Cardiac muscle cell (in vitro differentiated cells and primary cell): ENCODE results near the gene LRRC9. TPM values are rescaled to one million over a fixed set of nuclear protein-coding genes. Genes with fewer than 3 reads are reported as not detected.

ENCODE experiments used
- DNase-seq, 2 donors: peaks; one replicate each; pipeline versions ENCODE4 v3.0.0 to v3.0.0-alpha.2; 2010 to 2017; ENCODE audit warnings: low read depth in 1 of 2, low spot score in 1 of 2
- H3K27ac ChIP-seq: fragments of 200-600 bp; sonication (generic); 2 replicates; pipeline ENCODE4 v1.5.1; 2016
- H3K27me3 ChIP-seq: fragments of 200-600 bp; sonication (generic); 2 replicates; pipeline ENCODE4 v1.6.0; 2016; ENCODE audit warnings: control low read depth
- H3K36me3 ChIP-seq: fragments of 200-600 bp; sonication (generic); 2 replicates; pipeline ENCODE4 v1.5.1; 2016; ENCODE audit warnings: control low read depth
- H3K4me1 ChIP-seq: fragments of 200-600 bp; sonication (generic); 2 replicates; pipeline ENCODE4 v1.8.1; 2017; ENCODE audit warnings: low read depth, mild to moderate bottlenecking, mixed run types
- H3K4me3 ChIP-seq: fragments of 200-600 bp; sonication (generic); 2 replicates; pipeline ENCODE4 v1.5.1; 2016; ENCODE audit warnings: mild to moderate bottlenecking
- H3K9me3 ChIP-seq: fragments of 200-600 bp; sonication (generic); 2 replicates; pipeline ENCODE4 v1.5.1; 2017; ENCODE audit warnings: low read depth, mild to moderate bottlenecking, control low read depth
- polyA plus RNA-seq: library from polyadenylated mRNA; unstranded; fragments of >200 nt; fragmentation: Nextera tagmentation; extraction: Ambion mirVana; gene quantifications from 2 replicates; pipeline ENCODE4 v1.2.1, GENCODE V29; 2016
- total RNA-seq: library from RNA; depleted of rRNA; stranded (reverse); fragments of >200 nt; gene quantifications from 2 replicates; pipeline ENCODE4 v1.2.3, GENCODE V29; 2016
- TF ChIP-seq, protein P1 (sequence below): IDR thresholded peaks from 2 replicates; pipeline ENCODE4 v1.5.1; 2012; ENCODE audit warnings: low read depth, mild to moderate bottlenecking, low read length

The LRRC9 gene
- total and polyA plus RNA-seq, 2 experiments from 2014 or later: 0.24 to 1.2 TPM

- peak in 1 of 2 donors; percentile 63 for DNase-seq
Measured at GRCh38 chr14:60064491-60065072, 144.6 kb downstream of the LRRC9 start.

GRCh38 chr14:60067882-60068281, 147.9 kb downstream of the LRRC9 start:
- TF ChIP-seq, protein P1, sequence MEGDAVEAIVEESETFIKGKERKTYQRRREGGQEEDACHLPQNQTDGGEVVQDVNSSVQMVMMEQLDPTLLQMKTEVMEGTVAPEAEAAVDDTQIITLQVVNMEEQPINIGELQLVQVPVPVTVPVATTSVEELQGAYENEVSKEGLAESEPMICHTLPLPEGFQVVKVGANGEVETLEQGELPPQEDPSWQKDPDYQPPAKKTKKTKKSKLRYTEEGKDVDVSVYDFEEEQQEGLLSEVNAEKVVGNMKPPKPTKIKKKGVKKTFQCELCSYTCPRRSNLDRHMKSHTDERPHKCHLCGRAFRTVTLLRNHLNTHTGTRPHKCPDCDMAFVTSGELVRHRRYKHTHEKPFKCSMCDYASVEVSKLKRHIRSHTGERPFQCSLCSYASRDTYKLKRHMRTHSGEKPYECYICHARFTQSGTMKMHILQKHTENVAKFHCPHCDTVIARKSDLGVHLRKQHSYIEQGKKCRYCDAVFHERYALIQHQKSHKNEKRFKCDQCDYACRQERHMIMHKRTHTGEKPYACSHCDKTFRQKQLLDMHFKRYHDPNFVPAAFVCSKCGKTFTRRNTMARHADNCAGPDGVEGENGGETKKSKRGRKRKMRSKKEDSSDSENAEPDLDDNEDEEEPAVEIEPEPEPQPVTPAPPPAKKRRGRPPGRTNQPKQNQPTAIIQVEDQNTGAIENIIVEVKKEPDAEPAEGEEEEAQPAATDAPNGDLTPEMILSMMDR: no peak
- no peaks in the 10 kb centered on the region for H3K9me3 ChIP-seq
- no peaks in the 10 kb centered on the region for H3K27me3 ChIP-seq
- no peaks in the 10 kb centered on the region for H3K4me1 ChIP-seq
- H3K27ac ChIP-seq: no peak overlapping the region
- no peak for DNase-seq
- no peaks in the 10 kb centered on the region for H3K36me3 ChIP-seq
- H3K4me3 ChIP-seq: no peak overlapping the region

More at GRCh38 chr14:60064491-60065072, 144.6 kb downstream of the LRRC9 start:
- TF ChIP-seq, protein P1: peak; percentile 67
- H3K36me3 ChIP-seq: no peaks in the 10 kb centered on the region
- no peaks in the 10 kb centered on the region for H3K27me3 ChIP-seq
- no peaks in the 10 kb centered on the region for H3K4me1 ChIP-seq
- no peak overlapping the region for H3K4me3 ChIP-seq
- no peaks in the 10 kb centered on the region for H3K9me3 ChIP-seq
- H3K27ac ChIP-seq: no peak overlapping the region

DNA sequence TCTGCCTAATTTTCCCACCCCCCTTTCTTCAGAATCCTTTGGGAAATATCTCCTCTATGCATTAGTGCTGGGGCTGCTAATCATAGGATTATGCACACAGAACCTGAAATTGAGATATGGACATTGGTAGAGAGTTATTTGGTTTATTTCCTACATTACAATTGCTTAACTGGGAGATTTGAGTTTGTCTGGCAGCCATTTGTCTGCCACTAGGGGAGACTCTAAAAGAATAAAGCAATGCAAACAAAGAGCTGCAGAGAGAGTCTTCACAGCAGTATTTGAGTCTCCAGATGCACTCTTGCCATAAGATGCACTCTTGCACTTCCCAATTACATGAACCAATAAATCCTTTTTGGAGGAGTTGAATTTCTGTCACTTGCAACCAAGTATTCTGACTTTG, 159.8 kb downstream of the LRRC9 start:
- no peaks in the 10 kb centered on the region for H3K9me3 ChIP-seq
- H3K4me3 ChIP-seq: no peak overlapping the region
- no peaks in the 10 kb centered on the region for H3K4me1 ChIP-seq
- H3K27ac ChIP-seq: no peak overlapping the region
- no peaks in the 10 kb centered on the region for H3K27me3 ChIP-seq
- DNase-seq: no peak
- H3K36me3 ChIP-seq: no peaks in the 10 kb centered on the region
- TF ChIP-seq, protein P1: peak; percentile 19

DNA sequence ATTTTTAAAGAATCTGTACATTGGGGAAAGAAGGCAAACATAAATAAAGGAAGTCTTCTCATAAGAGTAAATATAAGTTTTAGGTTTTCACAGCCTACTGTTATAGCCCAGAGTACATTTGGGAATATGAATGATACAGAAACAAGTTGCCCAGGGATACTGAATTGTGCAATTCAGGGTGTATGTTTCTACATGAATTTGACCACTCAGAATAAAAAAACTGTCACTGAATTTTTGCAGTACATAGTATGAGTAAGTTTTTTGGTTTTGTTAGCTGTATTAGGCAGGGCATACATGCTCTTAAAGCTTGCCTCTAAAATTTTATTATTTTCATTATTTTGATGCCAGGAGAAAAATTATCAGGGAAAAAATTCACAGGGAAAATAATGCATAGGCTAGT, 165.1 kb downstream of the LRRC9 start:
- peak in 1 of 2 donors; percentile 71 for DNase-seq
- H3K4me3 ChIP-seq: no peak overlapping the region
- no peaks in the 10 kb centered on the region for H3K9me3 ChIP-seq
- no peaks in the 10 kb centered on the region for H3K36me3 ChIP-seq
- H3K4me1 ChIP-seq: no peaks in the 10 kb centered on the region
- no peak overlapping the region for H3K27ac ChIP-seq
- TF ChIP-seq, protein P1: no peak
- no peaks in the 10 kb centered on the region for H3K27me3 ChIP-seq

GRCh38 chr14:60085693-60086092, 165.7 kb downstream of the LRRC9 start:
- no peak overlapping the region for H3K4me3 ChIP-seq
- TF ChIP-seq, protein P1: no peak
- no peak for DNase-seq
- no peaks in the 10 kb centered on the region for H3K36me3 ChIP-seq
- H3K9me3 ChIP-seq: no peaks in the 10 kb centered on the region
- no peak overlapping the region for H3K27ac ChIP-seq
- H3K27me3 ChIP-seq: no peaks in the 10 kb centered on the region
- H3K4me1 ChIP-seq: peaks cover 2% of the 10 kb centered on the region
